Measurements from ENCODE around the gene ABHD2. TPM values are rescaled to one million over a fixed set of nuclear protein-coding genes. Genes with fewer than 3 reads are reported as not detected.

The ABHD2 gene
- total RNA-seq, 1 experiment from 2014 or later, result 52.4 TPM

DNA sequence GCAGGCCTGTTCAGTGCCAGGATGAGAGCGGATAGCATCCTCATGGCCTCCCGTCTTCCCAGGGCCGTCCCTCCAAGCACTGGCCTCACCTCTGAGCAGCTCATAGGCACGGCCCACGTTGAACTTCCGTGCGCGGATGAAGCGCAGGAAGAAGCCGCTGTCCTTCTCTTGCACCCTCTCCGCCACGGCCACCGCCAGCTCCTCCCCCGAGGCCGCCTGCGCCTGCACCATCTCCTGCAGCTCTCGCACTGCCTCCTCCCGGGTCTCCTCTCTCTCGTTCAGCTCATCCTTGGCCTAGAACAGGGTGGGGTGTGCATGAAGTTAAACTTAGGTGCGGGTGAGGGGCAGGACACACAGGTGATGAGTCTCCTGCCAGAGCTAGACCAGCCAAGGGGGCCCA lies 128.8 kb downstream of the ABHD2 start:
- Histone ChIP-seq H3K9me3 (ENCODE audit: low read depth, low read length, poor library complexity, severe bottlenecking) (no peaks in the 10 kb centered on the region), H3K36me3 (ENCODE audit: insufficient read depth, low read length, poor library complexity, severe bottlenecking) (no peaks in the 10 kb centered on the region), H3K27me3 (replicated peaks; ENCODE audit: insufficient read depth, low read depth, low read length, poor library complexity) (no peaks in the 10 kb centered on the region), H3K4me3 (ENCODE audit: low read depth, low read length, poor library complexity, severe bottlenecking) (no peak overlapping the region), H3K4me1 (ENCODE audit: insufficient read depth, low read length, poor library complexity, severe bottlenecking) (no peaks in the 10 kb centered on the region), H3K27ac (ENCODE audit: low read depth, low read length, poor library complexity, severe bottlenecking) (no peak overlapping the region)
- POLR2A ChIA-PET (ENCODE audit: low non-redundant PET), result no interaction called here
- no TSS peak for BruUV-seq (replicated peaks)
- CTCF ChIA-PET, result interaction anchor here (2.2 kb wide), 1 partner anchor 10 kb away, joined by 7 read pairs; no protein-coding TSS in a partner anchor
- intact Hi-C loops (cut with micrococcal nuclease; ENCODE audit: unreplicated experiment), result no loop called here
- no peak for DNase-seq (ENCODE audit: low spot score)
- no peak for TF ChIP-seq EZH2 (IDR thresholded peaks at IDR 0.05; ENCODE audit: borderline replicate concordance, low read depth, low read length, poor library complexity, severe bottlenecking)
- no peak for TF ChIP-seq CTCF (conservative IDR thresholded peaks at IDR 0.05; ENCODE audit: low read depth, low read length)

GRCh38 chr15:89217686-89218376 lies 129.6 kb downstream of the ABHD2 start:
- DNase-seq (ENCODE audit: low spot score), result no peak
- Histone ChIP-seq H3K4me1 (ENCODE audit: insufficient read depth, low read length, poor library complexity, severe bottlenecking) (no peaks in the 10 kb centered on the region), H3K9me3 (ENCODE audit: low read depth, low read length, poor library complexity, severe bottlenecking) (no peaks in the 10 kb centered on the region), H3K27me3 (replicated peaks; ENCODE audit: insufficient read depth, low read depth, low read length, poor library complexity) (no peaks in the 10 kb centered on the region), H3K4me3 (ENCODE audit: low read depth, low read length, poor library complexity, severe bottlenecking) (no peak overlapping the region), H3K36me3 (ENCODE audit: insufficient read depth, low read length, poor library complexity, severe bottlenecking) (no peaks in the 10 kb centered on the region), H3K27ac (ENCODE audit: low read depth, low read length, poor library complexity, severe bottlenecking) (no peak overlapping the region)
- ChIA-PET POLR2A (ENCODE audit: low non-redundant PET) (no interaction called here), CTCF (interaction anchor here (2.2 kb wide), 1 partner anchor 11 kb away, joined by 7 read pairs; no protein-coding TSS in a partner anchor)
- TF ChIP-seq CTCF (conservative IDR thresholded peaks at IDR 0.05; ENCODE audit: low read depth, low read length) (no peak), EZH2 (IDR thresholded peaks at IDR 0.05; ENCODE audit: borderline replicate concordance, low read depth, low read length, poor library complexity, severe bottlenecking) (no peak)
- no TSS peak for BruUV-seq (replicated peaks)
- intact Hi-C loops (cut with micrococcal nuclease; ENCODE audit: unreplicated experiment), result no loop called here

GRCh38 chr15:89218531-89218930 lies 130.3 kb downstream of the ABHD2 start:
- BruUV-seq (replicated peaks), result no TSS peak
- ChIA-PET POLR2A (ENCODE audit: low non-redundant PET) (no interaction called here), CTCF (no interaction called here)
- H3K36me3 ChIP-seq (ENCODE audit: insufficient read depth, low read length, poor library complexity, severe bottlenecking), result no peaks in the 10 kb centered on the region
- H3K27me3 ChIP-seq (replicated peaks; ENCODE audit: insufficient read depth, low read depth, low read length, poor library complexity), result no peaks in the 10 kb centered on the region
- intact Hi-C loops (cut with micrococcal nuclease; ENCODE audit: unreplicated experiment), result no loop called here
- DNase-seq (ENCODE audit: low spot score), result no peak
- no peak overlapping the region for H3K27ac ChIP-seq (ENCODE audit: low read depth, low read length, poor library complexity, severe bottlenecking)
- H3K4me3 ChIP-seq (ENCODE audit: low read depth, low read length, poor library complexity, severe bottlenecking), result no peak overlapping the region
- TF ChIP-seq CTCF (conservative IDR thresholded peaks at IDR 0.05; ENCODE audit: low read depth, low read length), result no peak
- no peak for TF ChIP-seq EZH2 (IDR thresholded peaks at IDR 0.05; ENCODE audit: borderline replicate concordance, low read depth, low read length, poor library complexity, severe bottlenecking)
- H3K4me1 ChIP-seq (ENCODE audit: insufficient read depth, low read length, poor library complexity, severe bottlenecking), result no peaks in the 10 kb centered on the region
- no peaks in the 10 kb centered on the region for H3K9me3 ChIP-seq (ENCODE audit: low read depth, low read length, poor library complexity, severe bottlenecking)
